Stimulated activated CD8-positive, alpha-beta memory T cell treated with anti-CD3 and anti-CD28 coated beads, Interleukin-4, amount 100 ng/mL, for 48 hours (primary cell): Measurements from ENCODE around the gene UTS2B.

Source experiments
- DNase-seq: peaks from one replicate; pipeline ENCODE4 v3.0.0-alpha.2; 2020

The UTS2B gene

GRCh38 chr3:191235331-191236314 is 94.7 kb downstream of the UTS2B start:
- DNase-seq, result no peak

- DNase-seq, result no peak
Observed at GRCh38 chr3:191234216-191234615, 96.1 kb downstream of the UTS2B start.

GRCh38 chr3:191227541-191227940 is 102.8 kb downstream of the UTS2B start:
- DNase-seq, result no peak

GRCh38 chr3:191221638-191222037 is 108.7 kb downstream of the UTS2B start:
- no peak for DNase-seq

GRCh38 chr3:191220908-191221307 is 109.4 kb downstream of the UTS2B start:
- no peak for DNase-seq

- DNase-seq, result no peak
Observed at GRCh38 chr3:191217301-191217700, 113.0 kb downstream of the UTS2B start.
